GM12874 (cell line): Measurements from ENCODE around the gene HIVEP3.

Experiments used
- TF ChIP-seq, protein P1 (sequence below): IDR thresholded peaks from 2 replicates; pipeline ENCODE4 v1.5.1; 2011; ENCODE audit warnings: low read depth, mild to moderate bottlenecking, control low read depth, low read length, moderate library complexity; ENCODE audit not compliant: insufficient read depth

The HIVEP3 gene

DNA sequence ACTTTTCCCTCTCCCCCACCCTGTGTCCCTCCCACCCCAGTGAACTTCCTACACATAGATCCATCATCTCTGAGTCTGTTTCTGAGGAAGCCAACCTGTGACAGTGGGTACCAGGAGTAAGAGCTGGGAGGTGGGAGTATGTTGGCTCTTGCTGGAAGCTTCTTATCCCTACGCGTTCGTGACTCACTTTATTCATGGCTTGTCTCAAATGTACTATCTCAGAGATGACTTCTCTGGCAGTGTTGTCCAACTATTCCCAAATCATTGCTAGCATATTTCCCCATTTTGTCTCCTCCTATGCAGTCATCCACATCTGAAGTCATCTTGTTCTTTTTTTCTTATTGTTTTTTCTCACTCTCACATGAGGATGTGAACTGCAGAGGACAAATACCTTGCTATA is 88.0 kb downstream of the HIVEP3 start:
- TF ChIP-seq, protein P1, sequence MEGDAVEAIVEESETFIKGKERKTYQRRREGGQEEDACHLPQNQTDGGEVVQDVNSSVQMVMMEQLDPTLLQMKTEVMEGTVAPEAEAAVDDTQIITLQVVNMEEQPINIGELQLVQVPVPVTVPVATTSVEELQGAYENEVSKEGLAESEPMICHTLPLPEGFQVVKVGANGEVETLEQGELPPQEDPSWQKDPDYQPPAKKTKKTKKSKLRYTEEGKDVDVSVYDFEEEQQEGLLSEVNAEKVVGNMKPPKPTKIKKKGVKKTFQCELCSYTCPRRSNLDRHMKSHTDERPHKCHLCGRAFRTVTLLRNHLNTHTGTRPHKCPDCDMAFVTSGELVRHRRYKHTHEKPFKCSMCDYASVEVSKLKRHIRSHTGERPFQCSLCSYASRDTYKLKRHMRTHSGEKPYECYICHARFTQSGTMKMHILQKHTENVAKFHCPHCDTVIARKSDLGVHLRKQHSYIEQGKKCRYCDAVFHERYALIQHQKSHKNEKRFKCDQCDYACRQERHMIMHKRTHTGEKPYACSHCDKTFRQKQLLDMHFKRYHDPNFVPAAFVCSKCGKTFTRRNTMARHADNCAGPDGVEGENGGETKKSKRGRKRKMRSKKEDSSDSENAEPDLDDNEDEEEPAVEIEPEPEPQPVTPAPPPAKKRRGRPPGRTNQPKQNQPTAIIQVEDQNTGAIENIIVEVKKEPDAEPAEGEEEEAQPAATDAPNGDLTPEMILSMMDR: no peak

DNA sequence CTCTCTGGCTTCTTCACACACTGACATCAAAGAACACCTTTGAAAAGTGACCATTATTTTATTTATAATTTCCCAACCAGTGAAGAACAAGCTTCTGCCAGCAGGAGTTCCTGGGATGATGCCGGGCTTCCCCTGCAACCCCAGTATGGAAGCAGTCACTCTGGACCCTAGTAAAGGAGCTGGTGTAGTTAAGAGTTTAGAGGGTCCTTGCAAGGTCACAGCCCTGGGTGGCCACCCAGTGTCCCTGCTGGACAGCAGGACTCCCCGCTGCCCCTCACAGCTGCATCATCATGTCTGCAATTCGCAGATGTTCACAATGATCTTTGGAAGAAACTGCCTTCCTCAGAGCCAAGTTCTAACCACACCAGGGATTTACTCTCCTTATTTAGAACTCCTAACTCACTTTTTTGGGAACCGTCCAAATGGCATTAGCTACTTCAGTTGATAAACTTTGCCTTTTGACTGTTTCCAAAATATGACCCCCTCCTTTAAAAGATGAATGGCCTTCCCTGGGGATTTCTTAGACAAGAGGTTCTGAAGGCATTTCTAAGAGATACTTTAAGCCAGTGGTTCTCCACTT is 90.6 kb downstream of the HIVEP3 start:
- TF ChIP-seq, protein P1: no peak

DNA sequence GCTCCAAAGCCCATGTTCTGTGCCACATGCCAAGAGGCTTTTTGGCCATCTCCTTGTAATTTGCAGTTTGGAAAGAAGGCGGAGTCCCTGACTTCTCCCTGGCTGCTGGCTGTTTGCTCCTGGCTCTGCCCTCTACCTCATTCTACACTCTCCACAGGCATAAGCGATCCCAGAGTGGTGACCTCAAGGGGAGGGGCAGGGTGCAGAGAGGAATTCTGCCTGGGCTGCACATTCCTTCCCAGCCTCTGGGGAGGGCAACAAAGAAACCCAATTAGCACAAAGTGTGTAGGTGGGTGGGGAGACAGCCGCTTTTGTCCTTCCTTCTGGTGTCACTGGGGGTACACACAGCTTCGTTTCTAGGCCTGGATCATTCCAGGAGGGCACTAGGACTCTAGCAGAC is 95.3 kb downstream of the HIVEP3 start:
- TF ChIP-seq, protein P1: no peak

DNA sequence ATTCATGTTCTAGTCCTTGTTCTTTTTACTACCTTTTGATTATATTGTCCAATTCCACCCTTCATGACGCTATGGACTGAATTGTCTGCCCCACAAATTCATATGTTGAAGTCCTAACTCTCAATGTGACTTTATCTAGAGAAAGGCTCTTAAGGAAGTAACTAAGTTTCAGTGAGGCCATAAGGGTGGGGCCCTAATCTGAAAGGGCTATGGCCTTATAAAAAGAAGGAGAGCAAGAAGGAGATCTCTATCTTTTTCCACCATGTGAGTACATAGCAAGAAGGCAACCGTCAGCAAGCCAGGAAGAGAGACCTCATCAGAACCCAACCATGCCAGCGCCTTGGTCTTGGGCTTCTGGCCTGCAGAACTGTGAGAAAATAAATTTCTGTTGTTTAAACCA is 95.9 kb downstream of the HIVEP3 start:
- TF ChIP-seq, protein P1: no peak

DNA sequence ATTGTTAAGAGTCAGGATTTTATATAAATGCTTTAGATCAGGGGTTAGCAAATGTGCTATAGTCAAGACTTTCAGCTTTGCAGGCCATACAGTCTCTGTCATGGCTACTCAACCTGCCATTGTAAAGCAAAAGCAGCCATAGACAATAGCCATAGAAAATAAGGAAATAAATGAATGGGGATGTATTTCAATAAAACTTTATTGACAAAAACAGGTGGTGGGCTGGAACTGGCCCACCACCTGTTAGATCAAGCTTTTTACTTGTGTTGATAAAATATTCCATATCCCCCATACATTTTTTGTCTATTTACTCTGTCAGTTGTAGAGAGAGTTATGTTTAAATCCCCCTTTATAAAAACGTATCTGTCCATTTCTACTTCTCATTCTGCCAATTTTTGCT is 98.9 kb downstream of the HIVEP3 start:
- TF ChIP-seq, protein P1: no peak

DNA sequence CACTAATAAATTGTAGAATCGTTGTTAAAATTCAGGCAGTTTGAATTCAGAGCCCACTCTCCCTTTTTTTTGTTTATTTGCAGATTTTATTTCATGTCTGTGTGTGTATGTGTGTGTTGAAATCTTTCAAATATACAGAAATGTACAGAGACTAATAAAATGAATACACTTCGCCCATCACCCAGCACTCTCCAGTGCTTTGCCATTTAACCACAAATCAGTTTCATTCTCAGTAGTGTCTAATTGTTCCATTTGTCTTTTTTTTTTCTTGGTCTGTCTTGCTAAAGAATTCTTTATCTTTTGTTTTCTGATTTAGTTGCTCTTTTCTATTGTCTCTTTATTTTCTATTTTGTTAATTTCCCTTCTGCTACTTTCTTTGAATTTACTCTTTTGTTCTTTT is 99.7 kb downstream of the HIVEP3 start:
- TF ChIP-seq, protein P1: no peak

DNA sequence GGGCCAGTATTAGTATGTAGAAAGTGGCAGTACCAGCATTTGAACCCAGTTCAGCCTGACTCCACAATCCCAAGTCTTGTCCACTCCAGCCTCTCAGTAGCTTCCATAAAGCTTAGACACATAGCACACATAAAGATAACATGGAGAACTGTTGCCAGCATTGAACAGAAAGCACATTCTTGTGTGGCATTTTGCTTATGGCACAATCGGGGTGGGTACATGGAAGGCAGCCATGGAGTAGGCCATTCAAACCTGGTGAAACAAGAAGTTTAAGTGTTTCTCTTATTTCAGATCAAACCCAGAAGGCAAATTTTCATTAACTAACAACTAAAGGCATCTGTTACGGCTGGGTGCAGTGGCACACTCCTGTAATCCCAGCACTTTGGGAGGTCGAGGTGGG is 102.7 kb downstream of the HIVEP3 start:
- TF ChIP-seq, protein P1: no peak
